OCI-M2 (cell line): Measurements from ENCODE around the gene NFATC2IP.

ENCODE experiments used
- DNase-seq: peaks from one replicate; lab custom pipeline; 2025; ENCODE audit not compliant: unreplicated experiment; lab: John Stamatoyannopoulos, UW

NFATC2IP gene

DNA sequence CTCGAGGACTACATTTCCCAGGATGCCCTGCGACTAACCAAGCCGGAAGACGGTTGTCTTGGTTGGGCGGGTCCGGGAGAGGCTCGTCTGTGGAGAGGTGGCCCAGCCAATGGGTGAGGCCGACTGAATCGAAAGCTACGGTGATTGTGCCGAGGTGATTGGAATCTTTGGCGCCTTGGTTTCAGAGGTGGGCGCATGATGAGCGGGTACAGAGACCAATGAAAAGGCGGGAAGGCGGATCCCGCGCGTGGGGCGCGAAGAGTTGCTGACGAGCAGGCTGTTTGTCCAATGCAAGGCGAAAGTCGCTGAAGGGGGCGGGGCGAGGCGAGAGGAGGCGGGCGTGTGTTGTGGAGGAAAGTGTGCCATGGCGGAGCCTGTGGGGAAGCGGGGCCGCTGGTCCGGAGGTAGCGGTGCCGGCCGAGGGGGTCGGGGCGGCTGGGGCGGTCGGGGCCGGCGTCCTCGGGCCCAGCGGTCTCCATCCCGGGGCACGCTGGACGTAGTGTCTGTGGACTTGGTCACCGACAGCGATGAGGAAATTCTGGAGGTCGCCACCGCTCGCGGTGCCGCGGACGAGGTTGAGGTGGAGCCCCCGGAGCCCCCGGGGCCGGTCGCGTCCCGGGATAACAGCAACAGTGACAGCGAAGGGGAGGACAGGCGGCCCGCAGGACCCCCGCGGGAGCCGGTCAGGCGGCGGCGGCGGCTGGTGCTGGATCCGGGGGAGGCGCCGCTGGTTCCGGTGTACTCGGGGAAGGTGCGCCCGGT, at the start of gene NFATC2IP:
Gene NFATC2IP (plus strand): TSS at position 290 of the 762 bp plus-strand sequence. CDS start 75 bp downstream, at position 365.
- DNase-seq, result peak; percentile 91

DNA sequence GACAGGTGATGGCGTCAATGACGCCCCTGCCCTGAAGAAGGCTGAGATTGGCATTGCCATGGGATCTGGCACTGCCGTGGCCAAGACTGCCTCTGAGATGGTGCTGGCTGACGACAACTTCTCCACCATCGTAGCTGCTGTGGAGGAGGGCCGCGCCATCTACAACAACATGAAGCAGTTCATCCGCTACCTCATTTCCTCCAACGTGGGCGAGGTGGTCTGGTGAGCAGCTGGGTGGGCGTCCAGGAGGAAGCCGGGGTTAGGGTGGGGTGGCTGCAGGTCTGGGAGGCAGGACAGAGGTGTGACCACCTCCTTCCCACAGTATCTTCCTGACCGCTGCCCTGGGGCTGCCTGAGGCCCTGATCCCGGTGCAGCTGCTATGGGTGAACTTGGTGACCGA, 48.9 kb upstream of the NFATC2IP start:
- DNase-seq, result no peak

DNA sequence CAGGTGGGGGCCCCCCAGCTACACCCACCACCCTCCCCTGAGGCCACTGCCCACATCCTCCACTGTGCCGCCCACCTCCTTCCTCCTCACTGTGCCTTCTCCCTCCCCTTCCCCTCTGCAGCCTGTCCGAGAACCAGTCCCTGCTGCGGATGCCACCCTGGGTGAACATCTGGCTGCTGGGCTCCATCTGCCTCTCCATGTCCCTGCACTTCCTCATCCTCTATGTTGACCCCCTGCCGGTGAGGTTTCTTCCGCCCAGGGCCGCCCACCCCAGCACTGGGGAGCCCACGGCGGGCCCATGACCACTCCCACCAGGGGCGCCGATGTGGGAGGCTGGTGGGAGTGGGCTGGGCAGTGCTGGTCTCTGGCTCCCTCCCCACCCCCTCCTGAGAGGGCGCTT, 47.8 kb upstream of the NFATC2IP start:
- no peak for DNase-seq

DNA sequence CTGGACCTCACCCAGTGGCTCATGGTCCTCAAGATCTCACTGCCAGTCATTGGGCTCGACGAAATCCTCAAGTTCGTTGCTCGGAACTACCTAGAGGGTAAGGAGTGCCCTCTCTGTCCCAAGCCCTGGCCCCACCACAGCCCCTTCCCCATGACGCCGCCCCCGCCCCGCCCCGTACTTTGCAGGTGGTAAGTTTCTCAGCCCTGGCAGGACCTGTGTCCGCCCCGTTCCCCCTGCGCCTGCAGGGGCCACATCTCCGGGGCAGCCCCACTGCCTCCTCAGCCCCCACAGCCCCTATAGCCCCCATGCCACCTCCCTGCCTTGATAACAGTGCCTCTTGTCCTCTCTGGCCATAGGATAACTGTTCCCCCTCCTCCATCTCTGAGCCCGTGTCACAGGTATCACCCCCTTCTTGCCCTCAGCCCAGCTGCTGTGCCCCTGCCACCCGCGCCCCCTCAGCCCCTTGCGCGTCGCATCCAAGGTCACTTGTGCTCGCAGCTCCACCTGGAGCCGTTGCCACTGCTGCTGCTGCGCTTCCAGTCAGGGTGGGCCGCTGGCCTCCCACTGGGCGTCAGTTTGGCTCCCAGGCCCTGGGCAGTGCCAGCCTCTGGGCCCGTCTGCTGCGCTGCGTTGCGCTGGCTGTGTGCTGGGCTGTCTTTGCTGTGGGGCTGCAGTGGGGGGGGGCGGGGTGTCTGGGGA, 47.2 kb upstream of the NFATC2IP start:
- DNase-seq, result no peak

DNA sequence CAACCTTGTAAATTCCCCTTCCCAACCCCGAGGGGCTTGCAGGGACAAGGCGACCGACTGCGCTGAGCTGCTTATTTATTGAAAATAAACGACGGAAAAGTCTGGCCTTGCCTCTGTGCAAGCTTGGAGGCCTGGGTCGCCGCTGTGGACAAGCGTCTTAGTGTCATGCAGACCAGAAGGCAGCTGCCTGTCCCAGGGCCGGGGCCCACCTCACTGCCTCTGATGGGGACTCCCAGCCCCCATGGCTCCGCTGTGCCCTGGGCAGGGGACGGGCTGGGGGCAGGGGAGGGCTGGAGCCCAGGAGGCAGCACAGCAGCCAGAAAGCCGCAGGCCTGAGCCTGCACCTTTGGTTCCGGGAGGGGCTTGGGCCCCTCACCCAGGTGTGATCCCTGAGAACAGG, 46.4 kb upstream of the NFATC2IP start:
- no peak for DNase-seq

DNA sequence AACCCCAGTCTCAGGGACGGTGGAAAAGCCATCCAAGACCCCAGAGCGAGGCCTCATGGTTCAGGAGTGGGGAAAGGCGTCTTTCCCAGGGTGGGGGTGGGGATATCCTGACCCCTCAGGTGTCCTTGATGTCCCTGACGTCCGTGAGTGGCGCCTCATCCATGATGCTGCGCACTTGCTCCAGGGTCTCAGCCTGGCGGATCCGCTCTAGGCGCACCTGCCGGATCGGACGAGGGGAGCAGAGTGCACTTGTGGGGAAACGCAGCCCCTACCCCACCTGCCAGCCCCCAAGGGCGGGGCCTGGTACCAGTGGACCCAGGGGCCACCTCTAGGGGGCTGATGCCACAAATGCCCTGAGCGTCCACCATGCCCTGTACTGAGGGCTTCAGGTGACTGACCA, 45.9 kb upstream of the NFATC2IP start:
- no peak for DNase-seq

DNA sequence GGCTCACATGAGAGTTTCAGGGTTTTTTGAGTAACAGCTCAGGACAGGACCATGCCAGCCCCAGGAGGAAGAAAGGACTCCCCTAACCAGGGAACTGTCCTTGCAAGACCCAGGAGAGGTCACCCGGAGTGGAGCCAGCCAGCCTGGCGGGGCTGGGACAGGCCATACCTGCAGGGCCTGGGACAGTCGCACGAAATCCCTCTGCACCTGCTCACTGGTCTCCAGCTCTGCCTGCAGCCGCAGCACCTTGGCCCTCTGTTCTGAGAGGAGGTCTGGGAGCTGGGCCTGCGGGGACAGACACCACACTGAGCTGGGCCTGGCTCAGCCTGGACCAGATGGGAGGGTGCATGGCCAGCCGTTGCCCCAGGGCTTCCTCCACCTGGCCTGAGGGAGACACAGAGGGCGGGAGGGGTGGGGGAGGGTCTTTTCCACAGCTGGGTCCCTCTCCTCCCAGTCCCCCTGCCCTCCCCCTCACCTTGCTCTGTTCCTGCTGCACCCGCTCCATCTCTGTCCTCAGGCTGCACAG, 45.4 kb upstream of the NFATC2IP start:
- DNase-seq, result no peak

DNA sequence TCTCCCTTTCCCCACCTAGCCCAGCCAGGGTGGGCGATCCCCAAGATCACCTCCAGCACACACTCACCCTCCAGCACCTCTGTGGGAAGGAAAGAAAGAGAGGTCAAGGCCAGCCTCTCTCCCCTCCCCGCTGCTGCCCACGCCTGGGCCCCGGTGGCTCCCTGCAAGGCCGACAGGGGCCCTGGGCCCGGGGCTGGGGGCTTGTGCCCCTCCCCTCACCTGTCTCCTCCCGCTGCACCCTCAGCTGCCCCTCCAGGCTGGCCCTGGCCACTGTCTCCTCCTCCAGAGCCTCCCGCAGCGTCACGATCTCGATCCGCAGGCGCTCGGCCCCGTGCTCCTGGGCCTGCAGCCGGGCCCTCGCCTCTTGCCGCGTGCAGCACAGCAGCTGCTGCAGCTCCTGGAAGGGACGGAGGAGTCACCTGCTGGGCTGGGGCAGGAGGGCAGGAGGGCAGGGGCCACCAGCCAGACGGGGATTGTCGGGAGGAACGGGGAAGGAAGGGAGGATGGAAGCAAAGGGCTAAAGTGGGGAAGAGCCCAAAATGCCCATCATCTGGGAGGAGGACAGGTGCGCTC, 44.9 kb upstream of the NFATC2IP start:
- no peak for DNase-seq

DNA sequence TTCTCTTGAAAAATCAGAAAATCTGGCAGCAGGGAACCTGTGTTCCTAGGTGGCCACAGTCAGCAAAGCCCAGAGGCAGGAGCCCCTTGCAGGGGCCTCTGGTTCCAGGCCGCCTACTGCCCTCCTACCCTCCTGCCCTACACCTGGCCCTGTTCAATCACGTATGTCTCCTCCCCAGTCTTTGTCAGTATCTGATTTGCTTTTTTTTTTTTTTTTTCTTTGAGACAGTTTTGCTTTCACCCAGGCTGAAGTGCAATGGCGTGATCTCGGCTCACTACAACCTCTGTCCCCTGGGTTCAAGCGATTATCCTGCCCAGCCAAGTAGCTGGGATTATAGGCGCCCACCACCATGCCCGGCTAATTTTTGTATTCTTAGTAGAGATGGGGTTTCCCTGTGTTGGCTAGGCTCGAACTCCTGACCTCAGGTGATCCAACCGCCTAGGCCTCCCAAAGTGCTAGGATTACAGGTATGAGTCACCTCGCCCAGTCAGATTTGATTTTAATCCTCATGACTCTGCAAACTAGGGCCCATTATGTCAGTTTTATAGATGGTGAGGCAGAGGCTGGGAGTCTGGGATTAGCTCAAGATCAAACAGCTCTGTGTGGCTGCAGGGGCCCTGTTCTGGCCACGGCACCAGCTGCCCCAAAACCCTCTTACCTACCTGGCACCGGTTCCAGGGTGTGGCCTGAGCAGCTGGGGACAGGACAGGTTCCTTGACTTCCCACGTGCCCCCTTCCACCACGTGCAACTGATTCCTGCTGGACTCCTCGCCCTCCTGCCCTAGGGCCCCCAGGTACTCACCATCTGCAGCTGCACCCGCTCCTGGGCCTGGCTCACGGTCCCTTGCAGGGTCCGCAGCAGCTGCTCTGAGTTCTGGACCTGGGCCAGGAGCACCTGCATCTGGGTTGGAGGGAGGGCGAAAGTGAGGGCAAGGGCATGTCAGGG, 40.4 kb upstream of the NFATC2IP start:
- no peak for DNase-seq

DNA sequence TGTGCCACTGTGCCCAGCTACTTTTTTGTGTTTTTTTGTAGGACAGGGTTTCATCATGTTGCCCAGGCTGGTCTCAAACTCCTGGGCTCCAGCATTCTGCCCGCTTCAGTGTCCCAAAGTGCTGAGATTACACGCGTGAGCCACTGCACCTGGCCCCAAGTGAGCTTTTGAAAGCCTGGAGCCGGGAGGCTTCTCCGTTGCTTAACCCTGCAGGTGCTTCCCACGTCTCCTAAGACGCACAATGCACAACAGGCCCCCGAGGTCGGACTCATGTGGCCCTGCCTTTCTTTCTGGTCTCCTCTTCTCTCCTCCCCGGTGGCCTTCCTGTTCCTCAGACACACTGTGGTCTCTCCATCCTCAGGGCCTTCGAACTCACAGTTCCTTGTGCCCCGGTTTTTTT, 38.2 kb upstream of the NFATC2IP start:
- DNase-seq, result no peak

DNA sequence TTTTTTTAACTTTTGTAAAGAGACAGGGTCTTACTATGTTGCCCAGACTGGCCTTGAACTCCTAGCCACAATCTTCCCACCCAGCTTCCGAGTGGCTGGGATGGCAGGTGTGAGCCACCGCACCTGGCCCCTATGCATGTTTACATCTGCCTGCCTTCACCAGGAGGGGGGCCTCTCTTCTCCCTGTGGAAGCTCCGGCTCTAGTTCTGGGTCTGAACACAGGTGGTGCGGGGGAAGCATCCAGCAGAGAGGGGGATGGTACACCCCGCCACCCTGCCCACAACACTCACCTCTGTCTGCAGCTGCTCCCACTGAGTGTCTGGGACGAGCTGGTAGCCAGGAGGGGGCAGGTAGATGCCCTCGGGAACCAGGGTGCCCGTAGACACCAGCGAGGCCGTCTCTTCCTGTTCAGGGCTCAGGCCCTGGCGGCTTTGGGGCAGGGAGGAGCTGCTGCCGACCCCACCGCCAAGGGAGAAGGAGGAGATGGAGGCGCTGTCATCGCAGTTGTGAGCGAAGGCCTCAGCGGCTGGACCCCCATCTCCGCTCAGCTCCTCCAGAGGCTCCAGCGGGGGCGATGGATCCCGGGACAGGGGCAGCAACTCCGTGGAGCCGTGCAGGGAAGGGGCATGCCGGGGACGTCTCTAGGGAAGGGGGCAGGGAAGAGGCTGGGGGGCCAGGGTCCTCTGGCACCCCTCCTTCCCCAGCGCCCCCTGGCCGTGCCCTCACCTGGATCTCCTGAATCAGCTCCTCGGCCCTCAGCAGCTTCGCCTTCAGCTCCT, 36.6 kb upstream of the NFATC2IP start:
- no peak for DNase-seq

DNA sequence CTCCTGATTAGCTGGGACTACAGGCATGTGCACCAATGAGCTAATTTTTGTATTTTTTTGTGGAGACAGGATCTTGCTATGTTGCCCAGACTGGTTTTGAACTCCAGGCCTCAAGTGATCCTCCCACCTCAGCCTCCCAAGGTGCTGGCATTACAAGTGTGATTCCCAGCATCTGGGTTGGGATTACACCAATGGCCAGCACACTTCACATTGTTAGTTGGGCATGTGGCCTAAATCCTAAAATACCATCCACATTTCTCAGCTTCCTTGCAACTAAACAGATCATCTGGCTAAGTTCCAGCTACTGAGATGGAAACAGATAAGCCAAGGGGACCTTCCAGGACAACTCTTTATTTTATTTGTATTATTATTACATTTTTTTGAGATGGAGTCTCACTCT, 35.6 kb upstream of the NFATC2IP start:
- DNase-seq, result no peak

DNA sequence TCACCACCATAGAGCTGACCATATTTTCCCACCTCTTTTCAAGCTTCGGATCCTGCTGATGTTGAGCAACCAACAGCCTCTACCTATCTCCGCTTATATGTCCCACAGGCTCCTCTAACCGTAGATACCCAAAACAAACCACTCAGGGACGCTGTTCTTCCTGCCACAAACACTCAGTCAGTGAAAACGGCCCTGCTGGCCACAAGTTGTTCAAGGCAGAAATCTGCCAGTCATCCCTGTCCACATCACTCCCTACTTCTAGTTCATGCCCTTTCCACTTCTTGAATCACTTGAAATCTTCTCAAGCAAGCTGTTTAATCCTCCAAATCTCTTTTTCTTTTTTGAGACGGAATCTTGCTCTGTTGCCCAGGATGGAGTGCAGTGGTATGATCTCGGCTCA, 33.6 kb upstream of the NFATC2IP start:
- DNase-seq, result no peak

DNA sequence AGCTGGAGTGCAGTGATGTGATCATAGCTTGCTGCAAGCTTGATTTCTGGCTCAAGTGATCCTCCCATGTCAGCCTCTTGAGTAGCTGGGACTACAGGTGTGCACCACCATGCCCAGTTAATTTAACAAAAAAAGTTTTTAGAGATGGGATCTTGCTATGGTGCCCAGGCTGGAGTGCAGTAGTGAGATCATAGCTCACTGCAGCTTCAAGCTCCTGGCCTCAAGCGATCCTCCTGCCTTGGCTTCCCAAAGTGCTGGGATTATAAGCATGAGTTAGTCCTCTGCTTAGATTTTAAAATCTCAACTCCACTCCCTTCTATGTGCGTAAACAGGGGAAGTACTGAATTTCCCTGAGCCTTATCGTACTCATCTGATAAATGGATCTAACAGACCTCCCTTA, 32.0 kb upstream of the NFATC2IP start:
- DNase-seq, result no peak

DNA sequence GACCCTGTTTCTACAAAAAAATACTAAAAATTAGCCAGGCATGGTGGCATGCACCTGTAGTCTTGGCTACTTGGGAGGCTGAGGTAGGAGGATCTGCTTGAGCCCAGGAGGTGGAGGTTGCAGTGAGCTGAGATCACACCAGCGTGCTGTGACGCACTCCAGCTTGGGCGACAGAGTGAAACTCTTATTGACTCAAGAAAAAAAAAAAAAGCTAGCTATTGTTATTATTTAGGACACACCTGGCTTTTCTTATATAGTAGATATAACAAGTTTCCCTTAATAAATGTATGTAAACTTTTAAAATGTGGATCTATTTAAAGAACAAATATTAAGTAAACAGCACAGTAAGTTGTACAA, 27.5 kb upstream of the NFATC2IP start:
- DNase-seq, result no peak

DNA sequence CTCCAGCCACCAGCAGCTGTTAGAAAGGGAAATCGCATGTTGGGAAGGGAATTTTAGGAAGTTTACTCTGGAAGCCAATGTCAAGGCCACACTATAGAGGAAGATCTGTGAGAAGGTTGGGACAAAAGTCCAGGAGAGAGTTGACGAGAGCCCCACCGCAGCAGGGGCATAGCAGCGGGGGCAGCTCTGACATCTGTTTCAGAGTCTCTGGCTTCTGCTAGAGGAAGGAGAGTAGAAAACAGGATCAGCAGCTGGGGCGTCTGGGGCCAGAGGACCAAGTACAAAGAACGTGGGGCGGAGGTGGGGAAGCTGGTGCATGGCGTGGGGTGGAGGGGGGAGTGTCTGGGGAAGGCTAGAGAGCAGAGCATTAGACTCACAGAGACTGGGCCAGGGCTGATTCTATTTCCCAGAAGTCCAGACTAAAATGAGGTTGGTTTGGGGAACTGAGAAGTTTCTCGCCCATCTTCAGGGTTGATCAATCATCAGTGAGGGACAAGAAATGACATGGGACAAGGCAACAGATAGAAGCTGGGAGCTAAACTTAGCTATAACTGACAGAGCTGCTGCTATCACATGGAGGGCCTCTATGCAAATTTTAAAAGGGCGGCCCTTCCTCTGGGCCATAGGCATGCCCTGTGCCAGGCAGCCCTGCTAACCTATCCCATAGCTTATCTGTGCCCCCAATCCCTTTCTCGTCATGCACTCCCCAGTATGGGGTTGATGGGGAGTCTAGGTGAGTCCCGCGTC, 26.9 kb upstream of the NFATC2IP start:
- no peak for DNase-seq

DNA sequence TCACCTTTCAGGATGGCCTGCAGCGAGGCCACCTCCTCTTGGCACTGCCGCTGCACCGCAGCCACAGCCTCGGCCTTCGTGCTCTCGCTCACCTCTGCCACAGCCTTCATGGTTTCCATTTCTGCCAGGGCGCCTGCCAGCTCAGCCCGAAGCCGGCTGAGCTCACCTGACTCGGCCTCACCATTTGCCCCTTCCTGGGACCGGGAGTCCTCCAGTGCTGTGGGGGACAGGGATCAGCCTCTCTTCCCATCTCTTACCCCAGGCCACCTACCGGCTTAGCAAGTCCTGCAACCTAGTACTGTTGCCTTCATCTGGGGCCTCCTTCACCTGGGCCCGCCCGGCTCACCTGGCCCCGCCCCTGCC, 26.4 kb upstream of the NFATC2IP start:
- no peak for DNase-seq

DNA sequence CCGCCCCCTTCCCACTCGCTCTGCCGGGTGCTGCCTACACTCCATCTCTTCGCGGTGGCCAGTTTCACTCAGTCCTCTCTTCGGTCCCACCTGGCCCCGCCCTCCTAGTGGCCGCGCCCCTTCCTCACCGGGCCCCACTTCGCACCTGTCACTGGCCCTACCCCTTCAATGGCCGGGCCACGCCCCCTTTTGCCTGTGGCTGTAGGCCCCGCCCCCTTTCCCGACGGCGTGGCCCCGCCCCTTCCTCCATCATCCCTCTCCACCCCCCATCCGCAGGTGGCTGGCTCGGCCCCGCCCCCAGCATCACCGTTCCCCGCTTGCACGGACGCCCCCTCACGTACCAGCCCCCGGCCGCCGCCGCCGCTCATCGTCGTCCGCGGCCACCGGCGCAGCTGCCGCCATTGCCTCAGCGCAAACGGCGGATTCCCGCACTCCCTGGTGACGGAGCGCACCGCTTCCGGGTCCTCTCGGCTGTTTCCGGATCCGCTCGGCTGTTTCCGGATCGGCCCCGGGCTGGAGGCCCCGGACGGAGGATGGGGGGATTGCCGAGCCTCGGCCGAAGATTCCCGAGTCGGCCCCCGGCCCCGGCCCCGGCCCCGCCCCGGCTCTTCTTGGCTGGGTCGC, 25.9 kb upstream of the NFATC2IP start, which contains the start of gene RABEP2:
Gene RABEP2 (minus strand): TSS at position 477 of the 624 bp plus-strand sequence. CDS start 75 bp downstream, at position 402.
- no peak for DNase-seq
